ENCODE measurements around the gene CAV2. TPM values are rescaled to one million over a fixed set of nuclear protein-coding genes. Genes with fewer than 3 reads are reported as not detected.

CAV2 gene
- total and polyA plus RNA-seq, 9 of the 15 experiments (the other 6 are each of a cell fraction or from before 2014, with no cell fraction given), result 16.1 to 137 (median 38.3) TPM

DNA sequence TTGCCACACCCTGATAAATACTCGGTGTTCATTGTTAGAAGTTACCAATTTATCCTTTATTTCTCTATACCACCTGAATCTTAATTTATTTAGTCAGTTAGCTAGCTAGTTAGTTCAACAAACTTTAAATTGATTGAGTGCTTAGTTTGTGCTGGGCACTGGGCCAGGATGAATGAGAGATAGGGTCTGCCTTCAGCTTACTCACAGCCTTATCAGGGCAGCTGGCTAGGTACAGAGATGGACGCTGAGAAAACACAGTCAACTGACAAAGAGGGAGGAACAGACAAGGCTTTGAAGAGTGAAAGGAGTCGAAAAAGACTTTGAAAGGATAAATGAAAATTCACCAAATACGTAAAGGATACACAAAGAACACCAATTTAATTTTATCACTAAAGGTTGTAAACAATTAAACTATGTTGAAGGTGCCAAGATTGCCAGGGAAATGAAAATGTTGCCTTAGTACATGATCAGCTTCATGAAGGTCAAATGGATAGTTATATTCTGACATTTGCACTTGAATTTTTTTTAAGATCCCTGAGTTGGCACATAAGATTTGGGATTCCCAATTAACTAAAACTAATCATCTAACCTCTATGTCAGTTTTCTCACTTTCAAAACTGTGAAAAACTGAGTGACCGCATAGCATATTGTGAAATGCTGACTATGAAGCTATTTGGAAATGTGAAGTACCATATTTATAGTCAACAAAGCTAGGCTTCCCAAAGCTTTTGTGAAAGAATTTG lies 2.1 kb downstream of the CAV2 start (continued):
- TF ChIP-seq, protein P1, sequence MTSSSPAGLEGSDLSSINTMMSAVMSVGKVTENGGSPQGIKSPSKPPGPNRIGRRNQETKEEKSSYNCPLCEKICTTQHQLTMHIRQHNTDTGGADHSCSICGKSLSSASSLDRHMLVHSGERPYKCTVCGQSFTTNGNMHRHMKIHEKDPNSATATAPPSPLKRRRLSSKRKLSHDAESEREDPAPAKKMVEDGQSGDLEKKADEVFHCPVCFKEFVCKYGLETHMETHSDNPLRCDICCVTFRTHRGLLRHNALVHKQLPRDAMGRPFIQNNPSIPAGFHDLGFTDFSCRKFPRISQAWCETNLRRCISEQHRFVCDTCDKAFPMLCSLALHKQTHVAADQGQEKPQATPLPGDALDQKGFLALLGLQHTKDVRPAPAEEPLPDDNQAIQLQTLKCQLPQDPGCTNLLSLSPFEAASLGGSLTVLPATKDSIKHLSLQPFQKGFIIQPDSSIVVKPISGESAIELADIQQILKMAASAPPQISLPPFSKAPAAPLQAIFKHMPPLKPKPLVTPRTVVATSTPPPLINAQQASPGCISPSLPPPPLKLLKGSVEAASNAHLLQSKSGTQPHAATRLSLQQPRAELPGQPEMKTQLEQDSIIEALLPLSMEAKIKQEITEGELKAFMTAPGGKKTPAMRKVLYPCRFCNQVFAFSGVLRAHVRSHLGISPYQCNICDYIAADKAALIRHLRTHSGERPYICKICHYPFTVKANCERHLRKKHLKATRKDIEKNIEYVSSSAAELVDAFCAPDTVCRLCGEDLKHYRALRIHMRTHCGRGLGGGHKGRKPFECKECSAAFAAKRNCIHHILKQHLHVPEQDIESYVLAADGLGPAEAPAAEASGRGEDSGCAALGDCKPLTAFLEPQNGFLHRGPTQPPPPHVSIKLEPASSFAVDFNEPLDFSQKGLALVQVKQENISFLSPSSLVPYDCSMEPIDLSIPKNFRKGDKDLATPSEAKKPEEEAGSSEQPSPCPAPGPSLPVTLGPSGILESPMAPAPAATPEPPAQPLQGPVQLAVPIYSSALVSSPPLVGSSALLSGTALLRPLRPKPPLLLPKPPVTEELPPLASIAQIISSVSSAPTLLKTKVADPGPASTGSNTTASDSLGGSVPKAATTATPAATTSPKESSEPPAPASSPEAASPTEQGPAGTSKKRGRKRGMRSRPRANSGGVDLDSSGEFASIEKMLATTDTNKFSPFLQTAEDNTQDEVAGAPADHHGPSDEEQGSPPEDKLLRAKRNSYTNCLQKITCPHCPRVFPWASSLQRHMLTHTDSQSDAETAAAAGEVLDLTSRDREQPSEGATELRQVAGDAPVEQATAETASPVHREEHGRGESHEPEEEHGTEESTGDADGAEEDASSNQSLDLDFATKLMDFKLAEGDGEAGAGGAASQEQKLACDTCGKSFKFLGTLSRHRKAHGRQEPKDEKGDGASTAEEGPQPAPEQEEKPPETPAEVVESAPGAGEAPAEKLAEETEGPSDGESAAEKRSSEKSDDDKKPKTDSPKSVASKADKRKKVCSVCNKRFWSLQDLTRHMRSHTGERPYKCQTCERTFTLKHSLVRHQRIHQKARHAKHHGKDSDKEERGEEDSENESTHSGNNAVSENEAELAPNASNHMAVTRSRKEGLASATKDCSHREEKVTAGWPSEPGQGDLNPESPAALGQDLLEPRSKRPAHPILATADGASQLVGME (CRISPR knock-in tag; IDR thresholded peaks at IDR 0.05), result no peak
- no peak for TF ChIP-seq SREBF1 (IDR thresholded peaks at IDR 0.05; ENCODE audit: borderline replicate concordance, low read depth, low read length)
- TF ChIP-seq ETS2 (tag; IDR thresholded peaks at IDR 0.05; ENCODE audit: borderline replicate concordance, poor library complexity, severe bottlenecking), result no peak
- no peak for TF ChIP-seq ZNF184 (CRISPR knock-in tag; IDR thresholded peaks at IDR 0.05)
- TF ChIP-seq ZNF76 (CRISPR knock-in tag; IDR thresholded peaks at IDR 0.05; ENCODE audit: borderline replicate concordance), result no peak
- TF ChIP-seq THAP7 (CRISPR knock-in tag; IDR thresholded peaks at IDR 0.05), result no peak
- peak; percentile 98 for TF ChIP-seq SMARCE1 (IDR thresholded peaks at IDR 0.05)
- TF ChIP-seq PTBP1 (IDR thresholded peaks at IDR 0.05; ENCODE audit: low read depth, low read length), result no peak
- no peak for TF ChIP-seq FUS (optimal IDR thresholded peaks at IDR 0.05; ENCODE audit: low read depth, low read length)
- 0 out of 2 replicates have a peak, but pooled peaks have one; percentile 21 for TF ChIP-seq ZNF384 (IDR thresholded peaks at IDR 0.05; ENCODE audit: low read depth, low read length)
- no peak for TF ChIP-seq ATF1 (CRISPR knock-in tag; IDR thresholded peaks at IDR 0.05)
- peak; percentile 62 for TF ChIP-seq ATF1 (tag; IDR thresholded peaks at IDR 0.05)
- TF ChIP-seq WHSC1 (IDR thresholded peaks at IDR 0.05; ENCODE audit: low read length), result no peak
- TF ChIP-seq BACH1 (tag; IDR thresholded peaks at IDR 0.05), result no peak
- no peak for TF ChIP-seq GTF2F1 (IDR thresholded peaks at IDR 0.05; ENCODE audit: low read depth, low read length)
- TF ChIP-seq MIER1 (IDR thresholded peaks at IDR 0.05; ENCODE audit: low read depth), result no peak
- TF ChIP-seq HMGN3 (IDR thresholded peaks at IDR 0.05; ENCODE audit: borderline replicate concordance, extremely low read depth, insufficient read length, low read depth, low read length), result peak; percentile 78
- peak; percentile 76 for TF ChIP-seq BCOR (IDR thresholded peaks at IDR 0.05)
- TF ChIP-seq ZFX (CRISPR knock-in tag; IDR thresholded peaks at IDR 0.05), result no peak
- peak; percentile 82 for TF ChIP-seq PML (IDR thresholded peaks at IDR 0.05; ENCODE audit: low read length)
- TF ChIP-seq GABPA (tag; conservative IDR thresholded peaks at IDR 0.05; ENCODE audit: low read depth), result no peak
- peak in 1 of 2 experiments; percentile 51; a peak in 2 of 4 replicates for TF ChIP-seq MAZ (CRISPR knock-in tag; conservative IDR thresholded peaks at IDR 0.05 in 1 of 2, IDR thresholded peaks at IDR 0.05 in 1 of 2)

All from K562 (cell line).